Activated naive CD4-positive, alpha-beta T cell treated with anti-CD3 and anti-CD28 coated beads, Interleukin-2, amount 10 ng/mL, durations not matched to agents 7 days and 5 days (primary cell): ENCODE data around the gene MRPS7.
"Not testable (repeated sequence)": the region's sequence is repeated elsewhere in the genome, so short reads cannot be mapped to it uniquely, and the experiment has no call there.

Experiments
- CTCF ChIA-PET: fragments of 350-600 bp; sonication (Branson Sonifier 250); formaldehyde crosslinking; loops from one replicate; lab custom pipeline; 2021; ENCODE audit warnings: antibody characterized with exemption; lab: Charles Lee
- DNase-seq: peaks from one replicate; pipeline ENCODE4 v3.0.0-alpha.2; 2020
- H3K27ac Mint-ChIP-seq: one replicate; pipeline ENCODE4 v1.8.0; 2021; ENCODE audit warnings: mild to moderate bottlenecking, moderate library complexity, mixed read lengths
- H3K27me3 Mint-ChIP-seq: one replicate; pipeline ENCODE4 v1.8.0; 2021; ENCODE audit warnings: mild to moderate bottlenecking, mixed read lengths
- H3K36me3 Mint-ChIP-seq: one replicate; pipeline ENCODE4 v1.8.0; 2021; ENCODE audit warnings: mixed read lengths
- H3K4me1 Mint-ChIP-seq: one replicate; pipeline ENCODE4 v1.8.0; 2021; ENCODE audit warnings: mixed read lengths
- H3K4me3 Mint-ChIP-seq: one replicate; pipeline ENCODE4 v1.8.0; 2021; ENCODE audit warnings: mild to moderate bottlenecking, moderate library complexity, mixed read lengths
- H3K9me3 Mint-ChIP-seq: one replicate; pipeline ENCODE4 v1.8.0; 2021; ENCODE audit warnings: mixed read lengths

MRPS7 gene

GRCh38 chr17:75289115-75289831, 27.6 kb downstream of the MRPS7 start, which contains the start of gene SLC25A19:
SLC25A19 (minus strand) TSS chr17:75289433; CDS start chr17:75286764, 2,669 bp downstream.
- Mint-ChIP-seq H3K4me1 (peaks cover 25% of the 10 kb centered on the region), H3K36me3 (peaks cover 19% of the 10 kb centered on the region), H3K27me3 (peaks cover 5% of the 10 kb centered on the region), H3K4me3 (peak within 1 kb of the TSS; percentile 99), H3K27ac (peak within 1 kb of the TSS; percentile 100), H3K9me3 (no peaks in the 10 kb centered on the region)
- CTCF ChIA-PET, result interaction anchor here (0.7 to 2.6 kb wide), 14 partner anchors 9 to 123 kb away, joined by 3 to 22 read pairs (median 4); partner anchors contain the start of gene MIF4GD
- DNase-seq, result peak; percentile 99

GRCh38 chr17:75289832-75290337, 28.2 kb downstream of the MRPS7 start:
- H3K4me3 Mint-ChIP-seq, result peak overlapping the region; percentile 99
- H3K27ac Mint-ChIP-seq, result peak overlapping the region; percentile 100
- peak; percentile 73 for DNase-seq
- peaks cover 19% of the 10 kb centered on the region for H3K36me3 Mint-ChIP-seq
- CTCF ChIA-PET, result interaction anchor here (0.7 to 2.6 kb wide), 13 partner anchors 8 to 122 kb away, joined by 3 to 22 read pairs (median 6); partner anchors contain the start of genes GRB2 and MIF4GD
- H3K9me3 Mint-ChIP-seq, result no peaks in the 10 kb centered on the region
- peaks cover 5% of the 10 kb centered on the region for H3K27me3 Mint-ChIP-seq
- peaks cover 25% of the 10 kb centered on the region for H3K4me1 Mint-ChIP-seq

- not testable (repeated sequence) for H3K27me3 Mint-ChIP-seq, H3K36me3 Mint-ChIP-seq, H3K27ac Mint-ChIP-seq, H3K4me3 Mint-ChIP-seq, DNase-seq, H3K9me3 Mint-ChIP-seq
- CTCF ChIA-PET, result interaction anchor here (1.2 to 1.6 kb wide), 2 partner anchors 30 to 120 kb away, joined by 3 to 6 read pairs; no protein-coding TSS in a partner anchor
- H3K4me1 Mint-ChIP-seq, result peaks cover 37% of the 10 kb centered on the region
Measured at GRCh38 chr17:75292810-75293448, 31.2 kb downstream of the MRPS7 start.

- H3K27ac Mint-ChIP-seq, result peak overlapping the region; percentile 85
- H3K4me1 Mint-ChIP-seq, result peaks cover 22% of the 10 kb centered on the region
- H3K4me3 Mint-ChIP-seq, result no peak overlapping the region
- no peaks in the 10 kb centered on the region for H3K27me3 Mint-ChIP-seq
- DNase-seq, result no peak
- no peaks in the 10 kb centered on the region for H3K9me3 Mint-ChIP-seq
- peaks cover 1% of the 10 kb centered on the region for H3K36me3 Mint-ChIP-seq
- CTCF ChIA-PET, result interaction anchor here (0.6 to 1.7 kb wide), 5 partner anchors 14 to 108 kb away, joined by 3 to 4 read pairs (median 3); partner anchors contain the start of gene MIF4GD
Measured at GRCh38 chr17:75295201-75296158, 33.8 kb downstream of the MRPS7 start.

- DNase-seq, result no peak
- Mint-ChIP-seq H3K4me1 (peaks cover 17% of the 10 kb centered on the region), H3K36me3 (peaks cover 1% of the 10 kb centered on the region), H3K9me3 (no peaks in the 10 kb centered on the region), H3K27me3 (no peaks in the 10 kb centered on the region), H3K27ac (no peak overlapping the region), H3K4me3 (no peak overlapping the region)
- CTCF ChIA-PET, result no interaction called here
Measured at GRCh38 chr17:75300280-75300679, 38.6 kb downstream of the MRPS7 start.

GRCh38 chr17:75301049-75301448, 39.4 kb downstream of the MRPS7 start:
- no peaks in the 10 kb centered on the region for H3K27me3 Mint-ChIP-seq
- H3K27ac Mint-ChIP-seq, result no peak overlapping the region
- CTCF ChIA-PET, result no interaction called here
- no peak for DNase-seq
- peaks cover 1% of the 10 kb centered on the region for H3K36me3 Mint-ChIP-seq
- no peak overlapping the region for H3K4me3 Mint-ChIP-seq
- H3K4me1 Mint-ChIP-seq, result peaks cover 10% of the 10 kb centered on the region
- no peaks in the 10 kb centered on the region for H3K9me3 Mint-ChIP-seq

GRCh38 chr17:75301502-75302206, 40.0 kb downstream of the MRPS7 start:
- CTCF ChIA-PET, result no interaction called here

GRCh38 chr17:75307957-75308731, 46.5 kb downstream of the MRPS7 start:
- no peaks in the 10 kb centered on the region for H3K36me3 Mint-ChIP-seq
- H3K4me3 Mint-ChIP-seq, result no peak overlapping the region
- peaks cover 7% of the 10 kb centered on the region for H3K4me1 Mint-ChIP-seq
- no peaks in the 10 kb centered on the region for H3K27me3 Mint-ChIP-seq
- CTCF ChIA-PET, result no interaction called here
- H3K27ac Mint-ChIP-seq, result no peak overlapping the region
- no peak for DNase-seq
- H3K9me3 Mint-ChIP-seq, result no peaks in the 10 kb centered on the region

More at GRCh38 chr17:75301502-75302206, 40.0 kb downstream of the MRPS7 start:
- no peaks in the 10 kb centered on the region for H3K9me3 Mint-ChIP-seq
- peaks cover 1% of the 10 kb centered on the region for H3K36me3 Mint-ChIP-seq
- no peaks in the 10 kb centered on the region for H3K27me3 Mint-ChIP-seq
- no peak for DNase-seq
- peaks cover 8% of the 10 kb centered on the region for H3K4me1 Mint-ChIP-seq
- no peak overlapping the region for H3K27ac Mint-ChIP-seq
- H3K4me3 Mint-ChIP-seq, result no peak overlapping the region

- Mint-ChIP-seq H3K4me3 (no peak overlapping the region), H3K27me3 (no peaks in the 10 kb centered on the region), H3K4me1 (peaks cover 10% of the 10 kb centered on the region), H3K36me3 (no peaks in the 10 kb centered on the region), H3K27ac (no peak overlapping the region), H3K9me3 (no peaks in the 10 kb centered on the region)
- CTCF ChIA-PET, result interaction anchor here (1.2 kb wide), 1 partner anchor 13 kb away, joined by 3 read pairs; no protein-coding TSS in a partner anchor
- DNase-seq, result no peak
Measured at GRCh38 chr17:75308732-75309629, 47.3 kb downstream of the MRPS7 start.

- H3K9me3 Mint-ChIP-seq, result no peaks in the 10 kb centered on the region
- no peak overlapping the region for H3K4me3 Mint-ChIP-seq
- CTCF ChIA-PET, result interaction anchor here (0.6 kb wide), 1 partner anchor 92 kb away, joined by 3 read pairs; no protein-coding TSS in a partner anchor
- DNase-seq, result no peak
- peaks cover 17% of the 10 kb centered on the region for H3K4me1 Mint-ChIP-seq
- peak overlapping the region; percentile 0 for H3K27ac Mint-ChIP-seq
- peaks cover 4% of the 10 kb centered on the region for H3K36me3 Mint-ChIP-seq
- H3K27me3 Mint-ChIP-seq, result no peaks in the 10 kb centered on the region
Measured at GRCh38 chr17:75313941-75314551, 52.4 kb downstream of the MRPS7 start.

- Mint-ChIP-seq H3K4me3 (no peak overlapping the region), H3K27me3 (no peaks in the 10 kb centered on the region), H3K36me3 (peaks cover 13% of the 10 kb centered on the region), H3K9me3 (no peaks in the 10 kb centered on the region), H3K27ac (no peak overlapping the region), H3K4me1 (peaks cover 17% of the 10 kb centered on the region)
- no peak for DNase-seq
- CTCF ChIA-PET, result interaction anchor here (1.2 to 2.3 kb wide), 5 partner anchors 9 to 90 kb away, joined by 3 to 9 read pairs (median 3); partner anchors contain the start of gene GRB2
Measured at GRCh38 chr17:75315541-75316243, 54.0 kb downstream of the MRPS7 start.
